HG02981 (cell line): ENCODE measurements around the gene NDRG3.

ENCODE experiments used
- ATAC-seq: cut with Tn5 transposase; IDR thresholded peaks from one replicate; pipeline ENCODE4 v1.9.1; 2021; ENCODE audit warnings: mild to moderate bottlenecking, moderate library complexity; ENCODE audit not compliant: unreplicated experiment

Gene NDRG3

GRCh38 chr20:36761125-36761524 is 15.2 kb upstream of the NDRG3 start:
- no peak for ATAC-seq

- no peak for ATAC-seq
Measured at GRCh38 chr20:36760647-36761046, 14.8 kb upstream of the NDRG3 start.

- no peak for ATAC-seq
Measured at GRCh38 chr20:36758276-36758675, 12.4 kb upstream of the NDRG3 start.

- ATAC-seq: no peak
Measured at GRCh38 chr20:36756496-36756895, 10.6 kb upstream of the NDRG3 start.

GRCh38 chr20:36754656-36755222 is 8.8 kb upstream of the NDRG3 start:
- no peak for ATAC-seq

GRCh38 chr20:36752582-36752981 is 6.7 kb upstream of the NDRG3 start:
- no peak for ATAC-seq

GRCh38 chr20:36745234-36745926 is 510 bp downstream of the NDRG3 start:
- peak; percentile 30 for ATAC-seq

- ATAC-seq: no peak
Measured at GRCh38 chr20:36744764-36745191, 1.1 kb downstream of the NDRG3 start.

GRCh38 chr20:36744243-36744642 is 1.6 kb downstream of the NDRG3 start:
- ATAC-seq: no peak

- ATAC-seq: no peak
Measured at GRCh38 chr20:36742558-36742957, 3.3 kb downstream of the NDRG3 start.

- no peak for ATAC-seq
Measured at GRCh38 chr20:36741072-36741471, 4.8 kb downstream of the NDRG3 start.

GRCh38 chr20:36737183-36737499 is 8.7 kb downstream of the NDRG3 start:
- no peak for ATAC-seq

- no peak for ATAC-seq
Measured at GRCh38 chr20:36736451-36737182, 9.3 kb downstream of the NDRG3 start.

GRCh38 chr20:36732456-36732855 is 13.4 kb downstream of the NDRG3 start:
- ATAC-seq: no peak

GRCh38 chr20:36728986-36729385 is 16.9 kb downstream of the NDRG3 start:
- no peak for ATAC-seq

- ATAC-seq: no peak
Measured at GRCh38 chr20:36726168-36726567, 19.7 kb downstream of the NDRG3 start.

- no peak for ATAC-seq
Measured at GRCh38 chr20:36720510-36720909, 25.4 kb downstream of the NDRG3 start.

- ATAC-seq: no peak
Measured at GRCh38 chr20:36717657-36718056, 28.2 kb downstream of the NDRG3 start.

GRCh38 chr20:36717021-36717420 is 28.9 kb downstream of the NDRG3 start:
- ATAC-seq: no peak

GRCh38 chr20:36712775-36713174 is 33.1 kb downstream of the NDRG3 start:
- ATAC-seq: no peak

- no peak for ATAC-seq
Measured at GRCh38 chr20:36709126-36709525, 36.8 kb downstream of the NDRG3 start.

GRCh38 chr20:36703530-36703929 is 42.4 kb downstream of the NDRG3 start:
- no peak for ATAC-seq
